ENCODE measurements around the gene GSDME.

GRCh38 chr7:24797270-24797669, 40.0 kb upstream of the GSDME start:
- TF ChIP-seq CTCF (IDR thresholded peaks at IDR 0.05; ENCODE audit: poor library complexity) (no peak), EZH2phosphoT487 (IDR thresholded peaks at IDR 0.05; ENCODE audit: low read depth, severe bottlenecking, unreplicated experiment) (no peak)
